Mesenchymal stem cell (in vitro differentiated cells and primary cell): ENCODE data around the gene SDR42E1.

ENCODE experiments used
- DNase-seq: peaks from one replicate; pipeline ENCODE4 v3.0.0-alpha.2; 2013
- H2AFZ ChIP-seq: one replicate; pipeline ENCODE4 v1.6.1; 2013; ENCODE audit warnings: low read depth, mild to moderate bottlenecking, control low read depth, inconsistent platforms, low read length, moderate library complexity
- H2AK5ac ChIP-seq: 2 replicates; pipeline ENCODE4 v1.6.1; 2013; ENCODE audit warnings: low read length, moderate library complexity, mild to moderate bottlenecking, inconsistent platforms; ENCODE audit not compliant: severe bottlenecking
- H2BK120ac ChIP-seq: one replicate; pipeline ENCODE4 v1.6.1; 2013; ENCODE audit warnings: low read depth, mild to moderate bottlenecking, inconsistent platforms, low read length, moderate library complexity
- H2BK12ac ChIP-seq, 2 experiments: one replicate each; pipeline ENCODE4 v1.6.1; 2013; ENCODE audit warnings: inconsistent platforms in 2 of 2, low read length in 2 of 2, mild to moderate bottlenecking in 2 of 2, moderate library complexity in 2 of 2, control low read depth in 1 of 2
- H2BK15ac ChIP-seq: one replicate; pipeline ENCODE4 v1.6.1; 2013; ENCODE audit warnings: mild to moderate bottlenecking, low read depth, inconsistent platforms; ENCODE audit not compliant: poor library complexity, severe bottlenecking
- H2BK5ac ChIP-seq: 2 replicates; pipeline ENCODE4 v1.6.1; 2013; ENCODE audit warnings: low read depth, mild to moderate bottlenecking, low read length, control low read depth, inconsistent platforms; ENCODE audit not compliant: poor library complexity, severe bottlenecking
- H3K14ac ChIP-seq, 2 experiments: one replicate each; pipeline ENCODE4 v1.6.1; 2013; ENCODE audit warnings: inconsistent platforms in 2 of 2, low read length in 2 of 2, control low read depth in 1 of 2, mild to moderate bottlenecking in 1 of 2, moderate library complexity in 1 of 2
- H3K18ac ChIP-seq, 2 experiments: one replicate each; pipeline ENCODE4 v1.6.1; 2013; ENCODE audit warnings: inconsistent platforms in 2 of 2, low read length in 2 of 2, control low read depth in 1 of 2, low read depth in 1 of 2, mild to moderate bottlenecking in 1 of 2
- H3K23ac ChIP-seq, 2 experiments: one replicate each; pipeline ENCODE4 v1.6.1; 2013; ENCODE audit warnings: inconsistent platforms in 2 of 2, low read length in 2 of 2, mild to moderate bottlenecking in 2 of 2, moderate library complexity in 2 of 2, control low read depth in 1 of 2
- H3K27ac ChIP-seq: 2 replicates; pipeline ENCODE4 v1.5.1; 2013; ENCODE audit warnings: mild to moderate bottlenecking, moderate library complexity, low read length, control low read depth, inconsistent platforms; ENCODE audit not compliant: poor library complexity, severe bottlenecking
- H3K27me3 ChIP-seq, 2 experiments: 2 replicates each; pipeline versions ENCODE4 v1.6.1 to v1.7.0; 2013; ENCODE audit warnings: low read length in 2 of 2, mild to moderate bottlenecking in 2 of 2, moderate library complexity in 2 of 2, control low read depth in 1 of 2, inconsistent platforms in 1 of 2; ENCODE audit not compliant: control insufficient read depth in 1 of 2, insufficient read depth in 1 of 2
- H3K36me3 ChIP-seq, 2 experiments: 2 replicates each; pipeline versions ENCODE4 v1.6.1 to v1.7.0; 2013; ENCODE audit warnings: low read length in 2 of 2, control low read depth in 1 of 2, inconsistent platforms in 1 of 2, low read depth in 1 of 2, mild to moderate bottlenecking in 1 of 2; ENCODE audit not compliant: insufficient read depth in 2 of 2, control insufficient read depth in 1 of 2
- H3K4ac ChIP-seq, 2 experiments: one replicate each; pipeline ENCODE4 v1.6.1; 2013; ENCODE audit warnings: inconsistent platforms in 2 of 2, low read length in 2 of 2, mild to moderate bottlenecking in 2 of 2, moderate library complexity in 2 of 2, control low read depth in 1 of 2, low read depth in 1 of 2
- H3K4me1 ChIP-seq: 2 replicates; pipeline ENCODE4 v1.6.1; 2013; ENCODE audit warnings: low read depth, low read length, control low read depth; ENCODE audit not compliant: control insufficient read depth, insufficient read depth
- H3K4me2 ChIP-seq: 2 replicates; pipeline ENCODE4 v1.6.1; 2013; ENCODE audit warnings: low read length, mild to moderate bottlenecking, inconsistent platforms; ENCODE audit not compliant: poor library complexity, severe bottlenecking
- H3K4me3 ChIP-seq, 2 experiments: 2 replicates each; pipeline versions ENCODE4 v1.5.1 to v1.7.0; 2013; ENCODE audit warnings: low read length in 2 of 2, mild to moderate bottlenecking in 2 of 2, control low read depth in 1 of 2, low read depth in 1 of 2; ENCODE audit not compliant: insufficient read depth in 1 of 2
- H3K79me1 ChIP-seq: replicated peaks from 2 replicates; pipeline ENCODE4 v1.6.1; 2013; ENCODE audit warnings: mild to moderate bottlenecking, control low read depth, low read length, inconsistent platforms; ENCODE audit not compliant: poor library complexity, severe bottlenecking
- H3K9ac ChIP-seq: 2 replicates; pipeline ENCODE4 v1.7.0; 2013; ENCODE audit warnings: mild to moderate bottlenecking, low read length, moderate library complexity
- H3K9me3 ChIP-seq: 2 replicates; pipeline ENCODE4 v1.7.0; 2013; ENCODE audit warnings: mild to moderate bottlenecking, low read length; ENCODE audit not compliant: control insufficient read depth
- H4K8ac ChIP-seq: one replicate; pipeline ENCODE4 v1.6.1; 2013; ENCODE audit warnings: inconsistent platforms, mild to moderate bottlenecking, low read length, moderate library complexity
- H4K91ac ChIP-seq: one replicate; pipeline ENCODE4 v1.6.1; 2013; ENCODE audit warnings: mild to moderate bottlenecking, low read length, inconsistent platforms
- WGBS: methylation state at CpG from one replicate; pipeline ENCODE4 v1.1.7; 2013; ENCODE audit warnings: mixed read lengths; 5-methylcytosine and 5-hydroxymethylcytosine counted together

Gene SDR42E1

GRCh38 chr16:82033683-82034300 lies 22.5 kb upstream of the SDR42E1 start:
- Histone ChIP-seq H3K4me1 (peaks cover 12% of the 10 kb centered on the region), H4K91ac (no peak overlapping the region)
- whole genome bisulfite sequencing: 83% methylated on average over 3 of the region's 8 CpGs

GRCh38 chr16:82033006-82033405 lies 21.7 kb upstream of the SDR42E1 start:
- 93% methylated on average over 6 of the region's 6 CpGs for WGBS
- no peak overlapping the region for H3K23ac ChIP-seq

More at GRCh38 chr16:82033683-82034300, 22.5 kb upstream of the SDR42E1 start:
- no peak overlapping the region for H3K23ac ChIP-seq
- H3K14ac ChIP-seq: no peak overlapping the region
- H3K27me3 ChIP-seq: peaks cover 0 to 9% of the 10 kb centered on the region in 2 experiments
- no peak overlapping the region for H4K8ac ChIP-seq
- no peak overlapping the region for H2AFZ ChIP-seq
- H2BK12ac ChIP-seq: no peak overlapping the region
- H3K79me1 ChIP-seq: no peaks in the 10 kb centered on the region
- peak overlapping the region; percentile 85 for H2AK5ac ChIP-seq
- no peak overlapping the region for H3K4ac ChIP-seq
- H3K27ac ChIP-seq: no peak overlapping the region
- H3K9ac ChIP-seq: no peak overlapping the region
- no peak for DNase-seq
- H3K18ac ChIP-seq: no peak overlapping the region
- no peak overlapping the region for H2BK15ac ChIP-seq
- H3K4me2 ChIP-seq: no peak overlapping the region
- H3K36me3 ChIP-seq: no peaks in the 10 kb centered on the region
- no peak overlapping the region for H2BK120ac ChIP-seq
- H3K4me3 ChIP-seq: no peak overlapping the region
- H2BK5ac ChIP-seq: no peak overlapping the region
- no peaks in the 10 kb centered on the region for H3K9me3 ChIP-seq

GRCh38 chr16:82031116-82032084 lies 20.1 kb upstream of the SDR42E1 start:
- Histone ChIP-seq H3K4me1 (peaks cover 9% of the 10 kb centered on the region), H3K9me3 (no peaks in the 10 kb centered on the region), H3K4me2 (no peak overlapping the region), H3K4ac (no peak overlapping the region), H2BK12ac (no peak overlapping the region), H4K8ac (no peak overlapping the region), H3K4me3 (no peak overlapping the region), H3K36me3 (no peaks in the 10 kb centered on the region), H3K23ac (no peak overlapping the region), H2BK15ac (no peak overlapping the region), H3K14ac (no peak overlapping the region), H3K79me1 (no peaks in the 10 kb centered on the region), H4K91ac (no peak overlapping the region), H2BK5ac (no peak overlapping the region), H3K18ac (no peak overlapping the region), H2AFZ (no peak overlapping the region), H3K27me3 (peaks cover 4 to 5% of the 10 kb centered on the region in 2 experiments), H2AK5ac (no peak overlapping the region), H3K27ac (no peak overlapping the region), H3K9ac (no peak overlapping the region), H2BK120ac (no peak overlapping the region)
- DNase-seq: peak; percentile 69
- WGBS: 74% methylated on average over 12 of the region's 13 CpGs

More at GRCh38 chr16:82033006-82033405, 21.7 kb upstream of the SDR42E1 start:
- Histone ChIP-seq H3K4me3 (no peak overlapping the region), H3K27me3 (peaks cover 0 to 4% of the 10 kb centered on the region in 2 experiments), H3K4me2 (no peak overlapping the region), H3K79me1 (no peaks in the 10 kb centered on the region), H2BK12ac (no peak overlapping the region), H3K9ac (no peak overlapping the region), H4K8ac (no peak overlapping the region), H2AFZ (no peak overlapping the region), H3K4me1 (peaks cover 9% of the 10 kb centered on the region), H2BK120ac (no peak overlapping the region), H3K4ac (no peak overlapping the region), H3K18ac (no peak overlapping the region), H4K91ac (no peak overlapping the region), H2BK5ac (no peak overlapping the region), H2BK15ac (no peak overlapping the region), H3K14ac (no peak overlapping the region), H3K27ac (no peak overlapping the region), H3K36me3 (no peaks in the 10 kb centered on the region), H3K9me3 (no peaks in the 10 kb centered on the region), H2AK5ac (peak overlapping the region; percentile 4)
- DNase-seq: no peak

GRCh38 chr16:82027629-82028064 lies 16.4 kb upstream of the SDR42E1 start:
- no peak overlapping the region for H2BK12ac ChIP-seq
- H2BK5ac ChIP-seq: no peak overlapping the region
- H3K9me3 ChIP-seq: no peaks in the 10 kb centered on the region
- H3K4me3 ChIP-seq: no peak overlapping the region
- H3K4me2 ChIP-seq: no peak overlapping the region
- H3K27ac ChIP-seq: no peak overlapping the region
- H3K18ac ChIP-seq: no peak overlapping the region
- H2AFZ ChIP-seq: no peak overlapping the region
- H3K4me1 ChIP-seq: no peaks in the 10 kb centered on the region
- no peak overlapping the region for H2AK5ac ChIP-seq
- H3K9ac ChIP-seq: no peak overlapping the region
- H3K79me1 ChIP-seq: no peaks in the 10 kb centered on the region
- H3K36me3 ChIP-seq: no peaks in the 10 kb centered on the region
- H2BK120ac ChIP-seq: no peak overlapping the region
- no peak overlapping the region for H3K14ac ChIP-seq
- DNase-seq: no peak
- no peak overlapping the region for H2BK15ac ChIP-seq
- H3K4ac ChIP-seq: no peak overlapping the region
- H3K23ac ChIP-seq: no peak overlapping the region
- WGBS: 90% methylated on average over 6 of the region's 7 CpGs
- no peak overlapping the region for H4K8ac ChIP-seq
- H3K27me3 ChIP-seq: peaks cover 11 to 27% of the 10 kb centered on the region in 2 experiments
- no peak overlapping the region for H4K91ac ChIP-seq
